ENCODE results near the gene DDAH1. TPM values are rescaled to one million over a fixed set of nuclear protein-coding genes. Genes with fewer than 3 reads are reported as not detected.
A peak's percentile ranks its signal among the peaks of the same experiment; 100 is the strongest.

DDAH1 gene
- total RNA-seq, 1 experiment from 2014 or later = 7.9 TPM

- Mint-ChIP-seq H3K4me3 (ENCODE audit: unreplicated experiment) (no peak overlapping the region), H3K9me3 (ENCODE audit: unreplicated experiment) (no peaks in the 10 kb centered on the region), H3K4me1 (ENCODE audit: insufficient read depth, unreplicated experiment) (peaks cover 20% of the 10 kb centered on the region), H3K27me3 (ENCODE audit: insufficient read depth, unreplicated experiment) (no peaks in the 10 kb centered on the region), H3K27ac (ENCODE audit: low read depth, unreplicated experiment) (peak overlapping the region; percentile 13), H3K36me3 (ENCODE audit: insufficient read depth, unreplicated experiment) (no peaks in the 10 kb centered on the region)
- ChIA-PET POLR2A (interaction anchor here (0.7 kb wide), 1 partner anchor 59 kb away, joined by 4 read pairs; no protein-coding TSS in a partner anchor), CTCF (interaction anchor here (0.7 to 1.5 kb wide), 4 partner anchors 12 to 241 kb away, joined by 3 to 4 read pairs (median 3); no protein-coding TSS in a partner anchor)
- TF ChIP-seq, protein P1, sequence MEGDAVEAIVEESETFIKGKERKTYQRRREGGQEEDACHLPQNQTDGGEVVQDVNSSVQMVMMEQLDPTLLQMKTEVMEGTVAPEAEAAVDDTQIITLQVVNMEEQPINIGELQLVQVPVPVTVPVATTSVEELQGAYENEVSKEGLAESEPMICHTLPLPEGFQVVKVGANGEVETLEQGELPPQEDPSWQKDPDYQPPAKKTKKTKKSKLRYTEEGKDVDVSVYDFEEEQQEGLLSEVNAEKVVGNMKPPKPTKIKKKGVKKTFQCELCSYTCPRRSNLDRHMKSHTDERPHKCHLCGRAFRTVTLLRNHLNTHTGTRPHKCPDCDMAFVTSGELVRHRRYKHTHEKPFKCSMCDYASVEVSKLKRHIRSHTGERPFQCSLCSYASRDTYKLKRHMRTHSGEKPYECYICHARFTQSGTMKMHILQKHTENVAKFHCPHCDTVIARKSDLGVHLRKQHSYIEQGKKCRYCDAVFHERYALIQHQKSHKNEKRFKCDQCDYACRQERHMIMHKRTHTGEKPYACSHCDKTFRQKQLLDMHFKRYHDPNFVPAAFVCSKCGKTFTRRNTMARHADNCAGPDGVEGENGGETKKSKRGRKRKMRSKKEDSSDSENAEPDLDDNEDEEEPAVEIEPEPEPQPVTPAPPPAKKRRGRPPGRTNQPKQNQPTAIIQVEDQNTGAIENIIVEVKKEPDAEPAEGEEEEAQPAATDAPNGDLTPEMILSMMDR (IDR thresholded peaks at IDR 0.05; ENCODE audit: unreplicated experiment) = no peak
- no peak for DNase-seq (ENCODE audit: unreplicated experiment)
- BruUV-seq (replicated peaks) = no TSS peak
- intact Hi-C loops (cut with micrococcal nuclease) = loop anchor here (5.0 kb wide), 2 partner anchors 33 to 57 kb away; no protein-coding TSS in a partner anchor
Observed at GRCh38 chr1:85340427-85340826, 124.5 kb downstream of the DDAH1 start.

DNA sequence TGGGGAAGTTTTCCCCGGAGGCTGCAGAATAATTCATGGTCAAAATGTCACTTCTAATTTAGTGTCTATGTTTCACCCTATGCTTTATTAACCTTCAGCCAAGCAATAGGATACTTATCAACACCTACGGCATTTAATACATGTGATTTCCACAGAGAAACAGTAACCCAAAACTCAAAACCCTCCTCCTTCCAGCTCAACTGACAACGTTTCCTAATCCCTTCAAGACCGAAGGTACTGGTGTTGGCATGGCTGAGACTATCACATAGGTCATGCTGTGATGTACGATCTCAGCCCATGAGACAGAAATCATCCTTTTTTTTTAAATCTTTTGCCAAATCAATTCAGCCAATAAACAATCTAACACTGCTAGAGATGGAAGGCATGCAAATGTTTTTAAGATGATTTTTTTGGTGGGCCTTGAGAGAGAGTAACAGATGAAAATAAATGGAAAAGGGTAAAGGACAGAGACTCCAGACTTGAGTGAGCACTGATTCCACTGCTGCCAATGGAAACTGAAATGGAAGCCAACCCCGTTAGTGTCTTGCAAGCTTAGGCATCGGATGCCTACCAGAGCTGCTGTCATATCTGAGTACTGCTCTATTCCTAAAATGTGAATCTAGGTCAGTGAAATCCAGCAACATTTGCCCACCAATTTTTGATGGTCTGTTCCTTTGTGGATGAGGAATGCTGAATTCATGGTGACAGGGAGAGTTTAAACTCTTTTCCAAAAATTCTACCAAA is 125.1 kb downstream of the DDAH1 start:
- no peaks in the 10 kb centered on the region for H3K9me3 Mint-ChIP-seq (ENCODE audit: unreplicated experiment)
- H3K4me3 Mint-ChIP-seq (ENCODE audit: unreplicated experiment) = no peak overlapping the region
- ChIA-PET POLR2A (interaction anchor here (0.8 to 1.7 kb wide), 8 partner anchors 10 to 241 kb away, joined by 3 to 6 read pairs (median 4); partner anchors contain the start of gene BCL10), CTCF (interaction anchor here (0.6 to 1.5 kb wide), 5 partner anchors 10 to 60 kb away, joined by 3 to 4 read pairs (median 3); no protein-coding TSS in a partner anchor)
- DNase-seq (ENCODE audit: unreplicated experiment) = no peak
- peak overlapping the region; percentile 13 for H3K27ac Mint-ChIP-seq (ENCODE audit: low read depth, unreplicated experiment)
- H3K36me3 Mint-ChIP-seq (ENCODE audit: insufficient read depth, unreplicated experiment) = no peaks in the 10 kb centered on the region
- H3K4me1 Mint-ChIP-seq (ENCODE audit: insufficient read depth, unreplicated experiment) = peaks cover 24% of the 10 kb centered on the region
- H3K27me3 Mint-ChIP-seq (ENCODE audit: insufficient read depth, unreplicated experiment) = no peaks in the 10 kb centered on the region
- intact Hi-C loops (cut with micrococcal nuclease) = loop anchor here (5.0 kb wide), 2 partner anchors 33 to 57 kb away; no protein-coding TSS in a partner anchor
- TF ChIP-seq, protein P1 (IDR thresholded peaks at IDR 0.05; ENCODE audit: unreplicated experiment) = no peak
- BruUV-seq (replicated peaks) = no TSS peak

- peak; percentile 75 for DNase-seq (ENCODE audit: unreplicated experiment)
- peaks cover 3% of the 10 kb centered on the region for H3K9me3 Mint-ChIP-seq (ENCODE audit: unreplicated experiment)
- no peaks in the 10 kb centered on the region for H3K27me3 Mint-ChIP-seq (ENCODE audit: insufficient read depth, unreplicated experiment)
- no TSS peak for BruUV-seq (replicated peaks)
- no peaks in the 10 kb centered on the region for H3K36me3 Mint-ChIP-seq (ENCODE audit: insufficient read depth, unreplicated experiment)
- intact Hi-C loops (cut with micrococcal nuclease) = no loop called here
- ChIA-PET POLR2A (interaction anchor here (0.8 to 1.7 kb wide), 9 partner anchors 9 to 339 kb away, joined by 3 to 6 read pairs (median 3); partner anchors contain the start of gene BCL10), CTCF (interaction anchor here (0.7 to 1.1 kb wide), 5 partner anchors 33 to 80 kb away, joined by 3 to 4 read pairs (median 3); no protein-coding TSS in a partner anchor)
- peaks cover 21% of the 10 kb centered on the region for H3K4me1 Mint-ChIP-seq (ENCODE audit: insufficient read depth, unreplicated experiment)
- TF ChIP-seq, protein P1 (IDR thresholded peaks at IDR 0.05; ENCODE audit: unreplicated experiment) = no peak
- H3K27ac Mint-ChIP-seq (ENCODE audit: low read depth, unreplicated experiment) = no peak overlapping the region
- H3K4me3 Mint-ChIP-seq (ENCODE audit: unreplicated experiment) = no peak overlapping the region
Observed at GRCh38 chr1:85339089-85339488, 125.9 kb downstream of the DDAH1 start.

GRCh38 chr1:85334962-85335361 is 130.0 kb downstream of the DDAH1 start:
- Mint-ChIP-seq H3K36me3 (ENCODE audit: insufficient read depth, unreplicated experiment) (no peaks in the 10 kb centered on the region), H3K4me3 (ENCODE audit: unreplicated experiment) (no peak overlapping the region), H3K9me3 (ENCODE audit: unreplicated experiment) (peaks cover 13% of the 10 kb centered on the region), H3K27me3 (ENCODE audit: insufficient read depth, unreplicated experiment) (no peaks in the 10 kb centered on the region), H3K4me1 (ENCODE audit: insufficient read depth, unreplicated experiment) (peaks cover 24% of the 10 kb centered on the region), H3K27ac (ENCODE audit: low read depth, unreplicated experiment) (no peak overlapping the region)
- no peak for DNase-seq (ENCODE audit: unreplicated experiment)
- CTCF ChIA-PET = no interaction called here
- intact Hi-C loops (cut with micrococcal nuclease) = no loop called here
- no TSS peak for BruUV-seq (replicated peaks)
- POLR2A ChIA-PET = no interaction called here
- TF ChIP-seq, protein P1 (IDR thresholded peaks at IDR 0.05; ENCODE audit: unreplicated experiment) = no peak
